Gastroesophageal sphincter (tissue), 4 donors: ENCODE data around the gene SERTAD2. TPM values are rescaled to one million over a fixed set of nuclear protein-coding genes. Genes with fewer than 3 reads are reported as not detected.

Source experiments
- ATAC-seq: fragments of 150-250 bp; one replicate; pipeline ENCODE4 v1.9.1; 2016; ENCODE audit warnings: mild to moderate bottlenecking, moderate library complexity
- H3K27ac ChIP-seq, 4 donors: fragments of 200-600 bp; sonication (generic) in 3 of 4; 1 replicate in 3 of 4; 2 replicates in 1 of 4; pipeline ENCODE4 v1.5.1; 2016 to 2019
- H3K27me3 ChIP-seq: fragments of 200-600 bp; sonication (generic); one replicate; pipeline ENCODE4 v1.5.1; 2019
- H3K36me3 ChIP-seq, 2 donors: fragments of 200-600 bp; sonication (generic); one replicate each; pipeline ENCODE4 v1.5.1; 2019; ENCODE audit warnings: control low read depth in 1 of 2
- H3K4me1 ChIP-seq, 3 donors: fragments of 200-600 bp; sonication (generic); 1 replicate in 2 of 3; 2 replicates in 1 of 3; pipeline ENCODE4 v1.5.1; 2016 to 2019; ENCODE audit warnings: control low read depth in 2 of 3
- H3K4me3 ChIP-seq, 2 donors: fragments of 200-600 bp; sonication (generic); one replicate each; pipeline ENCODE4 v1.5.1; 2019; ENCODE audit warnings: mild to moderate bottlenecking in 1 of 2, moderate library complexity in 1 of 2
- H3K9me3 ChIP-seq, 3 donors: fragments of 200-600 bp; sonication (generic); one replicate each; pipeline ENCODE4 v1.5.1; 2017 to 2019; ENCODE audit warnings: control low read depth in 2 of 3
- EP300 ChIP-seq: sonication (generic); formaldehyde crosslinking; IDR thresholded peaks from one replicate; pipeline ENCODE4 v1.6.1; 2017; ENCODE audit warnings: antibody characterized with exemption, mild to moderate bottlenecking
- POLR2A ChIP-seq, 2 donors: fragments of 450-650 bp; IDR thresholded peaks; one replicate each; pipeline ENCODE4 v1.6.1; 2017; ENCODE audit warnings: antibody characterized with exemption in 2 of 2, mild to moderate bottlenecking in 2 of 2, moderate library complexity in 1 of 2
- POLR2AphosphoS5 ChIP-seq: sonication (generic); formaldehyde crosslinking; IDR thresholded peaks from one replicate; pipeline ENCODE4 v1.6.1; 2017; ENCODE audit warnings: antibody characterized with exemption
- WGBS, 2 donors: methylation state at CpG; one replicate each; pipeline ENCODE4 v1.1.5; 2018; ENCODE audit warnings: low coverage in 1 of 2; 5-methylcytosine and 5-hydroxymethylcytosine counted together
- total RNA-seq, 4 donors: library from RNA; depleted of rRNA; stranded (reverse); fragments of >200 nt; gene quantifications; one replicate each; pipeline ENCODE4 v1.1.0, GENCODE V29; 2016
- TF ChIP-seq, protein P1 (sequence below), 4 experiments: fragments of 200-600 bp in 2 of 4; fragments of 450-650 bp in 2 of 4; sonication (generic) in 1 of 4; IDR thresholded peaks; one replicate each; pipeline ENCODE4 v1.5.1; 2017 to 2019; ENCODE audit warnings: antibody characterized with exemption in 4 of 4, mild to moderate bottlenecking in 2 of 4, moderate library complexity in 2 of 4

Gene SERTAD2
- total RNA-seq, 4 donors from 2014 or later, result 13.9 to 18.5 (median 15.6) TPM

DNA sequence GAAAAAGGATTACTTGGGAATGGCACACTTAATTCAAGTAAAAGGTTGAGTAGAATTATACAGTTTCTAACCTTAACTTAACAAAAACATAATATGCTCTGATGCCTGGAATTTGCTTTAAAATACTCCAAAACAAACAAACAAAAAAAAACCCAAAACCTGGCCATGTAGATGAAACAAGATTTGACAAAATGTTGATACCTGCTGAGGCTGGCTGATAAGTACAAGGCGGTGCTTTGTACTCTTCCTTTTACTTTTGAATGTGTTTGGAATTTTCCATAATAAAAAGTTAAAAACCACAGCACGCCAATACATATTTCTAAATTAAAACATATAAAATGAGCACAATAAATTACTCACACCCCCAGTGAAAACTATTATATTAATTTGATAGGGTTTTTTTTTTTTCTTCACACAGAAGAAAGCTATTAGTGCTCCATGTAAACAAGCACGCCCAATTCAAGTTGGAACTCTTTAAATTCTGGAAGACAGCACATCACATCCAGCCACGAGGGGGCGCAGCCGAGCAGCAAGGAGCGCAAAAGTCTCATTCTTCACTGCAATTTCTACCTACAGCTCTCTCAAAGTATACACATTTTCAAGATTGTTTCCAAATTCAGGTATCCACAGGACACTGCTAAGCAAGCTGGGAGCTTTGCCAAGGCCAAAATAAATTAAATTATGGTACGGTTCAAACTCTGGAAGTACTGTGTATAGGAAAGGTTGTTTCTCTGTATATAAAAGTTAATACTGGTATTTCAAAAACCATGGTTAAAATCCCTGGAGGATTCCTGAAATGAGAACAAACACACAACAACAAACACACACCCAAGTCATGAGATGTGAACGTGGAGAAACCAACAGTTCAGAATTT is 7.5 kb downstream of the SERTAD2 start:
- peaks cover 5 to 93% (median 16%) of the 10 kb centered on the region in 3 donors for H3K4me1 ChIP-seq
- no peak for ATAC-seq
- H3K36me3 ChIP-seq, result no peaks in the 10 kb centered on the region
- H3K9me3 ChIP-seq, result no peaks in the 10 kb centered on the region
- H3K27me3 ChIP-seq, result no peaks in the 10 kb centered on the region
- 10 to 12% methylated on average over 9 of the region's 9 CpGs for WGBS, 2 donors
- H3K4me3 ChIP-seq, result peak overlapping the region in 1 of 2 donors; percentile 8
- TF ChIP-seq, protein P1, sequence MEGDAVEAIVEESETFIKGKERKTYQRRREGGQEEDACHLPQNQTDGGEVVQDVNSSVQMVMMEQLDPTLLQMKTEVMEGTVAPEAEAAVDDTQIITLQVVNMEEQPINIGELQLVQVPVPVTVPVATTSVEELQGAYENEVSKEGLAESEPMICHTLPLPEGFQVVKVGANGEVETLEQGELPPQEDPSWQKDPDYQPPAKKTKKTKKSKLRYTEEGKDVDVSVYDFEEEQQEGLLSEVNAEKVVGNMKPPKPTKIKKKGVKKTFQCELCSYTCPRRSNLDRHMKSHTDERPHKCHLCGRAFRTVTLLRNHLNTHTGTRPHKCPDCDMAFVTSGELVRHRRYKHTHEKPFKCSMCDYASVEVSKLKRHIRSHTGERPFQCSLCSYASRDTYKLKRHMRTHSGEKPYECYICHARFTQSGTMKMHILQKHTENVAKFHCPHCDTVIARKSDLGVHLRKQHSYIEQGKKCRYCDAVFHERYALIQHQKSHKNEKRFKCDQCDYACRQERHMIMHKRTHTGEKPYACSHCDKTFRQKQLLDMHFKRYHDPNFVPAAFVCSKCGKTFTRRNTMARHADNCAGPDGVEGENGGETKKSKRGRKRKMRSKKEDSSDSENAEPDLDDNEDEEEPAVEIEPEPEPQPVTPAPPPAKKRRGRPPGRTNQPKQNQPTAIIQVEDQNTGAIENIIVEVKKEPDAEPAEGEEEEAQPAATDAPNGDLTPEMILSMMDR (IDR thresholded peaks at IDR 0.05), result peak; percentile 83 to 95 (median 90)
- TF ChIP-seq POLR2A (IDR thresholded peaks at IDR 0.05) (no peak), POLR2AphosphoS5 (peak; percentile 33)
- H3K27ac ChIP-seq, result peak overlapping the region in 3 of 4 donors; percentile 27 to 88 (median 85)

DNA sequence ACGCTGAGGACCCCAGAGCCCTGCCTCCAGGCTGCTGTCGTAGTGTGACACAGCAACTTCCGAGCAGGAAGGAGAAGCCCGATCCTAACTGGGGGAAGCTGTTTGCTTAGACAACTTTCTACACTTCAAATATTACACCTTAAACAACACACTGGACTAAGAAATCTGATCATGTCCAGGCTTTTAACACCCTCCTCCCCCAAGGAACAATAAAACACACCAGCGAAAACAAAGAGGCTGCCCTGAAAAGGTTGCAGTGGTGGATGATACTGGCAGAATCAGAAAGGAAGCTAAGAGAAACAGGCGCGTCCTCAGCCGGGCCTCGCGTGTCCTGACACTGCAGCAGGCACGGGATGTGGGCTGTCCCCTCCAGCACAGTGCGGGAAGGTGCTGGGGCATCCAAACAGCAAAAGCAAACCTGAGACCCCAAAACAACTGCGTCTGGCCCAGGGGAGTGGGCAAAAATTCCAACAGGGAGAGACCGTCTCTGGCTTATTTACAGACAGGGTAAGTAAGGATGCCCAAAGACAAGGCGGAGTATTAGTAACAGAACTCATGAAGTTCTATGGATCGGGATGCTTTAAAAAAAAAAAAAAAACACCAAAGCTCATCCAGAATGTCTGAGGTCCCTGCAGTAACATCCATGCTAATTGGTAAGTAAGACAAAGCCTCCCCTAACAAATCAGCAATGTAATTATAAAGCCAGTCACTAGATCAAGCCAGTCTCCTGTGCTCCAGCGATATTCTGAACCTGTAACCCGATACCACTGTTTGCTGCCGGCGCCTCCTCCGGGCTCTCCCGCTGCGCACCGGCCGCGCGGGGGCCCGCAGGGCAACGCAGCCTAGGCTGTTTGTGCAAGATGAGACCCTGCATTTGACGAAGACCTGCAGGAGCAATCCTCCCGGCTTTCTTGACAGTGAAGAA is 9.0 kb downstream of the SERTAD2 start:
- Histone ChIP-seq H3K27ac (peak overlapping the region; percentile 82 to 88 (median 86)), H3K36me3 (no peaks in the 10 kb centered on the region), H3K4me1 (peaks cover 5 to 90% (median 13%) of the 10 kb centered on the region in 3 donors), H3K9me3 (no peaks in the 10 kb centered on the region), H3K4me3 (peak overlapping the region; percentile 31 to 49), H3K27me3 (no peaks in the 10 kb centered on the region)
- ATAC-seq, result peak; percentile 89
- WGBS, 2 donors, result 0 to 4% methylated on average over 20 to 26 of the region's 31 CpGs
- TF ChIP-seq POLR2A (IDR thresholded peaks at IDR 0.05) (peak; percentile 75 to 82), EP300 (no peak), POLR2AphosphoS5 (peak; percentile 96)
- TF ChIP-seq, protein P1 (IDR thresholded peaks at IDR 0.05), result peak in 3 of 4 experiments; percentile 20 to 27 (median 21)

DNA sequence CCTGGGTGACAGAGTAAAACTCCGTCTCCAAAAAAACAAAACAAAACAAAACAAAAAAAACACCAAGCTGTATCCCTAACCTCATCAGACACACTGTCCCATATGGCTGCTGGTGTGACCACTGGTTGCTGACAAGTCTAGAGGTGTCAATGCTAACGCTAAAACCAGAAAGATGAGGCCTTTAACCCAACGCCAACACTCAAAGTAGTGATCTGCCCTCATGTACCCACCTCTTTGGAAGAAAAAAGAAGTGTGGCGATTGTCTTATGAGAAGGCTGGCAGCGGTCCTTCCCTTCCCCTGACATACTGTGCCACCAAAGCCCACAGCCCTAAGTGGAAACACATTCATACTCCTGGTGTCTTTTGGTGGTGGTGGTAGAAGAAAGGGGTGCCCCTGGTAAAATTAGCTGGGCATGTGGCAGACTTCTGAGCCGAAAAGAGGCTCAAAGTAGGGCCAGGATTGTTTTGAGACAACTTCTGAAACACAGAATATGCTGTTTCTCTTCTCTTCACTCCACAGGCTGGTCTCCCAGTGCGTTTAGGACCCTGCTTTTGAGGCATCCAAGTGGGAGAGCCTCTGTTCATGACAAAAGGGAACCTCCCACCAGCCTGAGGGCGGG is 9.8 kb downstream of the SERTAD2 start:
- Histone ChIP-seq H3K36me3 (no peaks in the 10 kb centered on the region), H3K9me3 (no peaks in the 10 kb centered on the region), H3K4me3 (peak overlapping the region in 1 of 2 donors; percentile 49), H3K4me1 (peaks cover 5 to 90% (median 7%) of the 10 kb centered on the region in 3 donors), H3K27ac (peak overlapping the region; percentile 82 to 88 (median 86)), H3K27me3 (no peaks in the 10 kb centered on the region)
- TF ChIP-seq EP300 (no peak), POLR2A (IDR thresholded peaks at IDR 0.05) (no peak), POLR2AphosphoS5 (no peak)
- TF ChIP-seq, protein P1 (IDR thresholded peaks at IDR 0.05), result no peak
- 40 to 51% methylated on average over 6 to 8 of the region's 8 CpGs for WGBS, 2 donors
- ATAC-seq, result no peak

DNA sequence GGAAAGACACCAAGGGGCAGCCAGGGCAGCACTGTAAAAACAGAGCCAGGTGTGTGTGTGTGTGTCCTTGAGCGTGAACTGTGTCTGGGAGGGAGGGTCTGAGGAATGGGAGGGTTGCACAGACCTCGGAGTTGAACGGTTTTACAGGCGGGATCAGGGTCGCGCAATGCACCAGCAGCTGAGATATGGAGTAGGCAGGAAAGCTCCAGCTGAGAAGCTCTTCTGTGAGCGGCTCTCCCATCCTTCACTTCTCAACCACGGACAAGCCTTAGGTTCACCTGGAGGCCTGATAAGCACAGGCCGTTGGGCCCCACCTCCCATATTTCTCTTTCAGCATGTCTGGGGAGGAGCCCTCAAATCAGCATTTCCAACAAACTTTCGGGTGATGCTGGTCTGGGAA is 12.1 kb downstream of the SERTAD2 start:
- no peaks in the 10 kb centered on the region for H3K27me3 ChIP-seq
- no peak for ATAC-seq
- no peak overlapping the region for H3K27ac ChIP-seq
- no peak overlapping the region for H3K4me3 ChIP-seq
- TF ChIP-seq POLR2A (IDR thresholded peaks at IDR 0.05) (no peak), EP300 (no peak)
- TF ChIP-seq, protein P1 (IDR thresholded peaks at IDR 0.05), result no peak
- H3K4me1 ChIP-seq, result peaks cover 5 to 85% (median 6%) of the 10 kb centered on the region in 3 donors
- no peaks in the 10 kb centered on the region for H3K9me3 ChIP-seq
- H3K36me3 ChIP-seq, result peaks cover 0 to under 1% of the 10 kb centered on the region in 2 donors
- 74 to 86% methylated on average over 4 to 6 of the region's 10 CpGs for WGBS, 2 donors
